GM18868 (cell line): ENCODE measurements around the gene CXXC1.
A peak's percentile ranks its signal among the peaks of the same experiment; 100 is the strongest.
"Not testable (repeated sequence)": the region's sequence is repeated elsewhere in the genome, so short reads cannot be mapped to it uniquely, and the experiment has no call there.

Experiments used
- ATAC-seq: cut with Tn5 transposase; IDR thresholded peaks from one replicate; pipeline ENCODE4 v1.9.1; 2021; ENCODE audit warnings: mild to moderate bottlenecking, moderate library complexity; ENCODE audit not compliant: unreplicated experiment

The CXXC1 gene

DNA sequence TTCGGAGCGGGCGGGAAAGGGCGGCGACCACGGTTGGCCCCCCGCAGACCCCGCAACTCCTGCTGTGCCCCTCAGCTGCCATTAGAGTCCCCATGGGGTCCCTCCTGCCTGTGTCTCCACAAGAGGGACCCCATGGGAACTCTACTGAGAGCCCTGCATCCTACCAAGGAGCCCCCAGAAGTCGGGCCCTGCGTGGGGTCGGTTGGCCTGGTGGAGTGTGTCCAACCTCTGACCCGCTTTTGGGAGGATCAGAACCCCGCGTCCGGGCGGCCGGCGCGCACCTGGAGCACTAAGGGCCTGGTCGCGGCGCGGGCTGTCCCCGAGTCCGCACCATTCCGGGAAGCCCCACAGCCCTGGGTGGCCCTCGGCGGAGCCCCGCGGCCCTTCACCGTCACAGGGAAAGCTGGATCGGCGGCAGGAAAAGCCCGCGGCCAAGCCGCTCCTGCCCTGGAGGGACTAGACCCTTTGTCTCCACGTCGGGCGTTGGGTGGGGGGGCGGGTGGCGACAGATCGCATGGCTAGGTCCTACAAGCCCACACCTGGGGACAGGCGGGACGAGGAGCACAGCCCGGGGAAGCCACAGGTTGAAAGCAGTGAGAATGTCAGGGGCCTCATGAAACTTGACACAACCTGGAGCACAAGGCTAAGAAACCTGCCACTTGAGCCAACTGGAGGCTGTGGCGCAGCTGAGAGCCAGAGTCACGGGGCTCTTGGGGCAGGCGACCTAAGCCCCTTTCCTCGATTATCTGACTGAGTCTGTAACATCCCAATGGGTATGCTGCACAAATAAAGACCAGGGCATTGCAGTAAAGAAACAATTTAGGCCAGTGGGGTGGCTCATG, 11.2 kb upstream of the CXXC1 start:
- ATAC-seq = no peak

GRCh38 chr18:50297621-50298442, 10.3 kb upstream of the CXXC1 start:
- ATAC-seq = peak; percentile 100

- ATAC-seq = no peak
These were observed 5.5 kb upstream of the CXXC1 start for GRCh38 chr18:50293039-50293438.

GRCh38 chr18:50289108-50289443, 1.6 kb upstream of the CXXC1 start:
- no peak for ATAC-seq

- ATAC-seq = not testable (repeated sequence)
These were observed 1.0 kb upstream of the CXXC1 start for GRCh38 chr18:50288348-50289107.

DNA sequence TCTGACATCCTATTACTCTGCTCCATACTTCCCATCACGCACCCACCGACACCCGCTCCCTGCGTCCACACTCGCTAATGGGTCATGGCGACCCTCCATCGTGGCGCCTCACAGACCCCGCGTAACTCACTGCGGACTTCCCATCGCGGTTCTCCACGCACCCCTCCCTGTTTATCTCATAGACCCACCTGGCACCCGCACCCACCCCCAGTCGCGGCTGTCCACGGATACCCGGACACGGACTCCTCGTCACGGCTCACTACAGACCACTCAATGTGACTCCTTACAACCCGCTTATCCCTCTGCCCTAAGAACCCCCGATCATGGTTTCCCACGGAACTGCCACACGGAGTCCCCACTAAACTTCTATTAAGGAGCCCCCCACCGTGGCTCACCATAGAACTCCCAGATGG, 458 bp downstream of the CXXC1 start:
- ATAC-seq = no peak

DNA sequence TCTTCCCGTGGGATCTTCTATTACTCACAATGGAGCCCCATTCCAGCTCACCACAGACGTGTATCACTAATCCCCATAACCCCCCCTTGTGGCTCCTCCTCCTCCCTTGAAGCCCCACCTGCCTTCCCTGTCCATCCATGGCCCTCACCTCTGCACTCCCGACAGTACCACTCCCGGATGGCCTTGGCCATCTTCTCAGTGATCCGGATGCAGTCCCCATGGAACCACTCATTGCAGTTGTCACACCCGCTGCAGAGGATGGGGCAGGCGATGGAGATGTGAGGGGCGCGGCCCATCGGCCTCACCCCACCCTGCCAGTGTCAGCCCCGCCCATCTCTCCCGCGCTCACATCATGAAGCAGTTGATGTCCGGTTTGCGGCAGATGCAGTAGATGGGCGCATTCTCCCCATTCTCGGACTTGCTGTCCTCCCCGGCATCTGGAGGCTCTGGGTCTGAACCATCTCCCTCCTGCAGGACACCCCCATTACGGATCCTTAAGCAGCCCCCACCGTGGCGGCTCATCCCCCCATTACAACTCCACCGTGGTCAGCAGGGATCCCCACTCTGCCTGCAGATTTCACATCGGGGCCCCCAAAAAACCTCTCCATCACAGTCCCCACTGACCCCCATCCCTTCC, 983 bp downstream of the CXXC1 start:
- no peak for ATAC-seq

- ATAC-seq = no peak
These were observed 1.7 kb downstream of the CXXC1 start for GRCh38 chr18:50285631-50286321.

DNA sequence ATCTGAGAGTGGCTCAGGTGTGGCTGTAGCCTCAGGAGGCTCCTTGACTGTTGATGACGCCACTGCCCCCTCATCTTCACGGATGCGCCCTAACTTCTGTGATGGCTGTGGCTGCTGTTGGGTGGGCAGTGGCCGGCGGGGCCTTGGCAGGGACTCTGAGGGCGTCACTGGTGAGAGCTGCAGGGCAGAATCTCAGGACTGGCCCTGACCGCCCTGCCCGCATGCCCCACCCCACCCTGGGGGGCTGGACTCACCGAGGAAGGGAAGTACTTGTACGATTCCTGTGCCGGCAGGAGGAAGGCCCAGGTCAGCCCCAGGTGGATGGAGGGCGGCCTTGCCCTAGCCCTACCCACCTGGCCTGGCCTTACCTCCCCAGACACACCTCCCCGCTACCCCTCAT, 2.4 kb downstream of the CXXC1 start:
- ATAC-seq = no peak

- ATAC-seq = no peak
These were observed 3.1 kb downstream of the CXXC1 start for GRCh38 chr18:50284255-50284885.

DNA sequence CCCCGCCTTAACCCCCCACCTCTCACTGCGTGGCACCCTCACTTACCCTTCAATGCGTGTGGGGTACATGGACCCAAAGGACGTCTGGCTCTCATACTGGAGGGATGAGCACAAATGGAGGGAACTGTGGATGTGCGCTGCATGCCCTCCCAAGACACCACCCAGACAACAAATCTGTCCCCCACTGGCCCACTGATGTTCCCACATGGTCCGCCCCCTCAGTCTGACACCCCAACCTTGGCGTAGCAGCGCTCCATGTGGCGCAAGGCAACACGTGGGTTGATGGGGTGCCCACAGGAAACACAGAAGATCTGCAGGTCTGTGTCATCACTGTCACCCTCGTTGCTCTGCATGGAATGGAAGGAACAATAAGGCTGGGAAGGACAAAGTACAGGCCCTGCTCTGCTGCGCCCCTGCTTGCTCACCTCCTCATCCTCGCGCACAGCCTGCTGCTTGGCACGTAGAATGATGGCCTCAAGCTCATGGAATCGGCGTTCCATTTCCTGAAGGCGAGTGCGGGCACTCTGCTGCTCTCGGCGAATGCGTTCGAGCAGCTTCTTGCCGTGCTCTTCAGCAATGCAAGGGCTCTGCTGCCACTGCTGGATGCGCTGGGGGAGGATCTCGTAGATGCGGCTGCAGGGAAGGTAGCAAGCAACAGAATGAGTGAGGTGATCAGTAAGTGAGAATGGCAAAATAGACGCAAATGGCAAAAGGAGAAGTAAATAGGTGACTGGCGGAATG, 3.9 kb downstream of the CXXC1 start:
- no peak for ATAC-seq

DNA sequence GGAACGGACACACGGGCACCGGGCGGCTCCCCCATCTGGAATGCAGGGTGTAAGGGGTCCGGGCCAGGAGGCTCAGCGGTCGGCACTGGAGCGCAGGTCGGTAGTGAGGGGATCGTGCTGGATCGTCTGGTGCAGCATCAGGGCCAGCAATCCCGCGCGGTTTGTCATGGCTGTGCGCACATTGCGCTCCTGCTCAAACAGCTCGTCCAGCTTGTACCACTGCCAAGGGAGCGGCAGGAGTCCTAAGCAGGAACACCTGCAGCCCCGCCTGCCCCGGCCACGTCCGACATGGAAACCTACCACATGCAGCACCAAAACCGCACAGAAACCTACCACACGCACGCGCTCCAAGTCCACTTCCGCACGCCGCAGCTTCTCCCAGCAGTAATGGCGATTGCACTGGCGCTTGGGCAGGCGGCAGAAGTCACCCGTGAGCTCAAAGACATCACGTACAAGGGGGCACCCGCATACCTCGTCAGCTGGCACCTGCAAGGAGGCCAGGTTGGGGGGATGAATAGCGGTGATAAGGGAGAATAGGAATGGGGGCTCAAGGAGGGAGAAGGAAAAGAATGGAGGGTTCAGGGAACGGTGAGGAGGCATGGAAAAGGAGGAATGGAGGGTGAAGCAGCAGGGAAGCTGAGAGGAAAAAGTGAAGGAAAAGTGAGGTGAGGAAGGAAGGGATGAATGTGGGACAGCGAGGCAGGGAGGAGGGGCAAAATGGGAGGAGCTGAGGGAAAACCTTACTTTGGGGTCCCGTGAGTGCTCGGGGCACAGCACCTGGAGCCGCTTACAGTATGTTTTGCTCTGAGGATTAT, 4.8 kb downstream of the CXXC1 start:
- ATAC-seq = no peak

GRCh38 chr18:50281972-50282520, 5.4 kb downstream of the CXXC1 start:
- no peak for ATAC-seq

GRCh38 chr18:50281295-50281971, 6.1 kb downstream of the CXXC1 start, which contains the start of gene MBD1:
MBD1 (minus strand) TSS chr18:50281523; CDS start chr18:50279992, 1,531 bp downstream.
- ATAC-seq = peak; percentile 93

GRCh38 chr18:50280707-50281294, 6.7 kb downstream of the CXXC1 start:
- no peak for ATAC-seq

GRCh38 chr18:50279752-50280151, 7.7 kb downstream of the CXXC1 start:
- ATAC-seq = no peak

DNA sequence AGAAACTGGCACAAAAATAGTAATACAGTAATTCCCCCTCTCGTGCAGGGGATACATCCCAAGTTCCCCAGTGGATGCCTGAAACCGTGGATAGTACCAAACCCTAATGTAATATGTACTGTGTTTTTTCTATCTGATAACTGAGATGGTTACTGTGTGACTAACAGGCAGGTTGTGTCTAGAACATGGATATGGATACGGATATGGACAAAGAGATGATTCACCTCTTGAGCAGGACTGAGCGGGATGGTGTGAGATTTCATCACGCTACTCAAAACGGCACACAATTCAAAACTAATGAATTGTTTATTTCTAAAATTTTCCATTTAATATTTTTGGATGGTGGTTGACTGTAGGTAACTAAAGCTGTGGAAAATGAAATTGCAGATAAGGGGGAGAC, 9.6 kb downstream of the CXXC1 start:
- ATAC-seq = no peak
